DLD1 (cell line): ENCODE data around the gene NUP62.

ENCODE experiments used
- in situ Hi-C: cut with HindIII; loops from 2 replicates; pipeline ENCODE4 v1.10.0; 2017; ENCODE audit warnings: low sequenced_read_pairs

The NUP62 gene

GRCh38 chr19:49907745-49908446, 21.4 kb downstream of the NUP62 start:
- in situ Hi-C loops = no loop called here

GRCh38 chr19:49906879-49907564, 22.3 kb downstream of the NUP62 start:
- in situ Hi-C loops = no loop called here

GRCh38 chr19:49904136-49904535, 25.2 kb downstream of the NUP62 start:
- in situ Hi-C loops = no loop called here

GRCh38 chr19:49896863-49897621, 32.3 kb downstream of the NUP62 start, which contains the start of gene IL4I1:
IL4I1 (minus strand) TSS chr19:49896887; CDS start chr19:49896160, 727 bp downstream.
- in situ Hi-C loops = no loop called here

- in situ Hi-C loops = no loop called here
These were observed 33.6 kb downstream of the NUP62 start for GRCh38 chr19:49895566-49896297.

- in situ Hi-C loops = no loop called here
These were observed 34.3 kb downstream of the NUP62 start for GRCh38 chr19:49894879-49895565.

- in situ Hi-C loops = no loop called here
These were observed 35.2 kb downstream of the NUP62 start for GRCh38 chr19:49894011-49894664.

GRCh38 chr19:49892716-49893115, 36.6 kb downstream of the NUP62 start:
- in situ Hi-C loops = no loop called here

- in situ Hi-C loops = no loop called here
These were observed 37.9 kb downstream of the NUP62 start for GRCh38 chr19:49891393-49891792.

- in situ Hi-C loops = no loop called here
These were observed 38.7 kb downstream of the NUP62 start for GRCh38 chr19:49890349-49891311.

- in situ Hi-C loops = no loop called here
These were observed 39.5 kb downstream of the NUP62 start for GRCh38 chr19:49889687-49890348.

- in situ Hi-C loops = no loop called here
These were observed 40.1 kb downstream of the NUP62 start for GRCh38 chr19:49889038-49889686.

GRCh38 chr19:49888510-49888824, 40.8 kb downstream of the NUP62 start:
- in situ Hi-C loops = no loop called here

GRCh38 chr19:49887665-49888509, 41.4 kb downstream of the NUP62 start:
- in situ Hi-C loops = no loop called here

GRCh38 chr19:49887037-49887664, 42.2 kb downstream of the NUP62 start:
- in situ Hi-C loops = no loop called here

- in situ Hi-C loops = no loop called here
These were observed 44.5 kb downstream of the NUP62 start for GRCh38 chr19:49884760-49885159.

- in situ Hi-C loops = no loop called here
These were observed 45.2 kb downstream of the NUP62 start for GRCh38 chr19:49884109-49884508.
